GM06990 (cell line): ENCODE data around the gene PAEP.

ENCODE experiments used
- DNase-seq: peaks from one replicate; pipeline ENCODE4 v3.0.0-alpha.2; 2011; ENCODE audit not compliant: insufficient read length; ENCODE audit errors: extremely low read depth
- H3K27me3 ChIP-seq: replicated peaks from 2 replicates; pipeline ENCODE4 v1.6.0; 2011; ENCODE audit warnings: low read length; ENCODE audit not compliant: control insufficient read depth, insufficient read depth
- H3K36me3 ChIP-seq: 2 replicates; pipeline ENCODE4 v1.5.1; 2011; ENCODE audit warnings: low read length; ENCODE audit not compliant: control insufficient read depth, insufficient read depth
- H3K4me3 ChIP-seq: replicated peaks from 2 replicates; pipeline ENCODE4 v1.5.1; 2011; ENCODE audit warnings: low read depth, mild to moderate bottlenecking, control low read depth, low read length
- TF ChIP-seq, protein P1 (sequence below): IDR thresholded peaks from 2 replicates; pipeline ENCODE4 v1.5.1; 2011; ENCODE audit warnings: low read length, control low read depth, mild to moderate bottlenecking, inconsistent platforms; ENCODE audit not compliant: insufficient read depth, poor library complexity, severe bottlenecking

PAEP gene

GRCh38 chr9:135602789-135603481 lies 41.4 kb downstream of the PAEP start:
- peak; percentile 32 for DNase-seq
- no peak overlapping the region for H3K4me3 ChIP-seq
- no peaks in the 10 kb centered on the region; the same call in 1 of the 2 replicates for H3K27me3 ChIP-seq
- no peaks in the 10 kb centered on the region for H3K36me3 ChIP-seq
- TF ChIP-seq, protein P1, sequence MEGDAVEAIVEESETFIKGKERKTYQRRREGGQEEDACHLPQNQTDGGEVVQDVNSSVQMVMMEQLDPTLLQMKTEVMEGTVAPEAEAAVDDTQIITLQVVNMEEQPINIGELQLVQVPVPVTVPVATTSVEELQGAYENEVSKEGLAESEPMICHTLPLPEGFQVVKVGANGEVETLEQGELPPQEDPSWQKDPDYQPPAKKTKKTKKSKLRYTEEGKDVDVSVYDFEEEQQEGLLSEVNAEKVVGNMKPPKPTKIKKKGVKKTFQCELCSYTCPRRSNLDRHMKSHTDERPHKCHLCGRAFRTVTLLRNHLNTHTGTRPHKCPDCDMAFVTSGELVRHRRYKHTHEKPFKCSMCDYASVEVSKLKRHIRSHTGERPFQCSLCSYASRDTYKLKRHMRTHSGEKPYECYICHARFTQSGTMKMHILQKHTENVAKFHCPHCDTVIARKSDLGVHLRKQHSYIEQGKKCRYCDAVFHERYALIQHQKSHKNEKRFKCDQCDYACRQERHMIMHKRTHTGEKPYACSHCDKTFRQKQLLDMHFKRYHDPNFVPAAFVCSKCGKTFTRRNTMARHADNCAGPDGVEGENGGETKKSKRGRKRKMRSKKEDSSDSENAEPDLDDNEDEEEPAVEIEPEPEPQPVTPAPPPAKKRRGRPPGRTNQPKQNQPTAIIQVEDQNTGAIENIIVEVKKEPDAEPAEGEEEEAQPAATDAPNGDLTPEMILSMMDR, result peak; percentile 79

DNA sequence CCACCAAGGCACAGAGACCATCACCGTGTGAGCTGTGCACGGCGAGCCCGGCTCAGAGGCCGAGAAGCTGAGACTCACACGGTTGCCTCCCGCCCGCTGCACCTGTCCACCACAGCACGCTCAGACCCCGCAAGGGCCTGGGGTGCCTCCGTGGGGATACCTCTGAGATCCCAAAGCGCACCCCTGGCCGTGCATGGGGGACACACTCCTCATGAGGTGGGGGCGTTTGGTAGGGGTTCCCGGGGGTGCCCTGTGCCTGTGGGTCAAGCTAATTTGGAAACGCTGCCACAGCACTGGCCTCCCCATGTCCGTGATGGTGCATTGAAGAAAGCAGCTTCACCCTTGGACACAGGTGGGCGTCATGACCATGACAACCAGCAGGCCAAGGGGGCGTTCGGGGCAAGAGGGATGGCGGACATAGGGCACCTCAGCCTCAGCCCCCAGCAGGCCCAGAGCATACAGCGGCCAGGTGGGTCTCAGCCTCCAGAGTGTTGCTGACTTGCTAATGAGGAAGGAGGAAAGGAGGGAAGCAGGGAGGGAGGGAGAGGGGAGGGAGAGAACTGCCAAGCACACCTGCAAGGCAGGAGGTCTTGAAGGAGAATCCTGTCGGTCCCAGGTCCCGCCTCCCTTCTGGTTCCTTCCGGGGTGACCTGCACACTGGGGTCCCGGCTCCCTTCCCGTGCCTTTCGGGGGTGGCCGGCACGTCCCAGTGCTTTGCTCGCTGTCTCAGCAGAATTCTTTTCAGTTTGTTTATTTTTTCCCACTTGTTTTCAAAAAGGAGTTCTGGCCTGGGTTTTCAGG lies 43.1 kb downstream of the PAEP start:
- no peaks in the 10 kb centered on the region; the same call in 1 of the 2 replicates for H3K27me3 ChIP-seq

DNA sequence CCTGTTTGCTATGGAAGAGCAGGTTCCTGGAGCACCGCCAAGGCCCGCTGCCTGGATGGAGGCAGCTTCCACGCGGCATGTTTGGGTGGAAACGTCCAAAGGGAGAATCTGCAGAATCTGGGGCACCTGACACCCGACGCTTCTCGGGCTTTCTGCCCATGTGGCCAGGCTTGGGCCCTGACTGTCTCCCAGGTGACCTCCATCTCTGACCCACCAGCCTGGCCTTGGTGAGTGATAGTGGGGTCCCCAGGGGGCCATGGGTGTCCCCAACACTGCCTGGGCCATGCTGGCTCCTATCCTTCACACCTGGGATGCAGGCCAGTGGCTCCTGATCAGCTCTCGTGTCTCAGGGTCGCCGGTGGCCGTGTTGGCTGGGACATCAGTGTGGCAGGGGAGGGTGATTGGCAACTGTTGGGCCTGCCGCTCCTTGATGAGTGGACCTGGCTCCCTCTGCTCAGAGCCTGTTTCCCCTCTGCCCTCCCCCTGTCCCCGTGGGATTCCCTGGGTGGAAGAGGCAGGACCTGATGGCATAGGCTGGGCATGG lies 43.8 kb downstream of the PAEP start:
- Histone ChIP-seq H3K27me3 (no peaks in the 10 kb centered on the region; the same call in 1 of the 2 replicates), H3K36me3 (no peaks in the 10 kb centered on the region), H3K4me3 (no peak overlapping the region)
- TF ChIP-seq, protein P1, result no peak
- DNase-seq, result no peak

More for the DNA sequence above, 43.1 kb downstream of the PAEP start:
- TF ChIP-seq, protein P1, result no peak
- H3K36me3 ChIP-seq, result no peaks in the 10 kb centered on the region
- no peak overlapping the region for H3K4me3 ChIP-seq
- no peak for DNase-seq

- H3K4me3 ChIP-seq, result no peak overlapping the region
- no peaks in the 10 kb centered on the region; the same call in 1 of the 2 replicates for H3K27me3 ChIP-seq
- TF ChIP-seq, protein P1, result no peak
- no peaks in the 10 kb centered on the region for H3K36me3 ChIP-seq
- DNase-seq, result no peak
Observed at GRCh38 chr9:135606885-135607259, 45.3 kb downstream of the PAEP start.

DNA sequence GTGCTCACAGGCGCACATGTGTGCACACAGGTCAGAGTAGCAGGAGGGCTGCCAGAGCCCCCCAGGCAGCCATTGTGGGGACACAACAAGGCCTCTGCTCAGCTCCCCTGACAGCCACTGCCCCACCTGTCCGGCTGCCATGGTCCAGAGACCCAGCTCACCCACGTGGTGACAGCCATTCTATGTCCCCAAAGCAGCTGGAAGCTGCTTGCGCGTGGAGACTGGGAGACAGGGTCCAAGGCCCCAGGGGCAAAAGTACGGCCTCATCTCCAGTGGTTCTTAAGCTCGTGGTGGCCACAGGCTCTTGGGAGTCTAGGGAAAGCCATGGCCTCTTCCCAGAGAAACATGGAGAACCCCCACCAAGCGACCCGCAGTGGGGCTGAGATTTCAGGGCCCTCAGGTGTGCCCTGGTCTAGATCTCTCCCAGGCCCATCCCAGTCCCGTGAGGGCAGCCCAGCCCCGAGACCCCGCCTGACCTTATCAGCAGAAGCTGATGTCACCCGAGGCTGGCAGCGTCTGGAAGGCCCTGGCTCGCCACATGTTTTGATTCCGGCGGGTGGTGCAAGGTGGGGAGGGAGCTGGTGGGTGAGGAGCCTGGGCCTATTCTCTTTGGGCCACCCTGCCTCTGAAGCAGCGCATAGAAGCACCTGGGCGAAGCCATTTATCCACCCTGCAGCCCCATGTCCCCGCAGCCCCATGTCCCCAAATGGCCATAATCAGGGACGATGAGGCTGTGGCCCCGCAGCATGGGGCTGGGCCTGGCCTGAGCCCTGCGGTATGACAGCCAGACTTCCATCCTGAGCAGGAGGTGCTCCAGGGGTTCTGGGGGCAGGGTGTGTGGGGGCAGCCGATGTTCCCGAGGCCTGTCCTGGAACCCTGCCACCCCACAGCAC lies 46.1 kb downstream of the PAEP start:
- TF ChIP-seq, protein P1, result no peak
- no peak for DNase-seq
- Histone ChIP-seq H3K36me3 (no peaks in the 10 kb centered on the region), H3K4me3 (no peak overlapping the region), H3K27me3 (no peaks in the 10 kb centered on the region; the same call in 1 of the 2 replicates)
